Measurements from ENCODE around the gene UXS1.
"Not testable (repeated sequence)": the region's sequence is repeated elsewhere in the genome, so short reads cannot be mapped to it uniquely, and the experiment has no call there.

Gene UXS1

DNA sequence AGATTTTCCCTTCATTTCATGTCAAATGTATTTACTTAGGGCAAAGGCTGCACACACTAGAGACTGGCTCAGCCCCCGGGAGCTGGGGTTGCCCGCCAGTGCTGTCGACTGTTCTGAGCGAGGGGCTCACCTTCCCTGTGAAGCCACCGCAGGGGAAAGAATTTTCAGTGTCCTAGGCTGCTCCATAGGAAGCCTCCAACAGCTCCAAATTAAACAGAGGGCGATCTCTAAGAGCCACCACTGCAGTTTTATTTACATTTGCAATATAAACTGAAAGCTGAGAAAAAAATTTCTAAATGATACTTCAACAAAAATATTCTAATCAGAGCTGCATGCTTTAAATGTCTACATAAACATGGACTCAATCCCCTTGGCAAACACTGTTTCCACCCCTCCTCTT, 54.0 kb downstream of the UXS1 start:
- TF ChIP-seq GATA1 (IDR thresholded peaks at IDR 0.05; ENCODE audit: low read depth, low read length) (no peak), POLR2A (IDR thresholded peaks at IDR 0.05; ENCODE audit: low read length) (no peak)

DNA sequence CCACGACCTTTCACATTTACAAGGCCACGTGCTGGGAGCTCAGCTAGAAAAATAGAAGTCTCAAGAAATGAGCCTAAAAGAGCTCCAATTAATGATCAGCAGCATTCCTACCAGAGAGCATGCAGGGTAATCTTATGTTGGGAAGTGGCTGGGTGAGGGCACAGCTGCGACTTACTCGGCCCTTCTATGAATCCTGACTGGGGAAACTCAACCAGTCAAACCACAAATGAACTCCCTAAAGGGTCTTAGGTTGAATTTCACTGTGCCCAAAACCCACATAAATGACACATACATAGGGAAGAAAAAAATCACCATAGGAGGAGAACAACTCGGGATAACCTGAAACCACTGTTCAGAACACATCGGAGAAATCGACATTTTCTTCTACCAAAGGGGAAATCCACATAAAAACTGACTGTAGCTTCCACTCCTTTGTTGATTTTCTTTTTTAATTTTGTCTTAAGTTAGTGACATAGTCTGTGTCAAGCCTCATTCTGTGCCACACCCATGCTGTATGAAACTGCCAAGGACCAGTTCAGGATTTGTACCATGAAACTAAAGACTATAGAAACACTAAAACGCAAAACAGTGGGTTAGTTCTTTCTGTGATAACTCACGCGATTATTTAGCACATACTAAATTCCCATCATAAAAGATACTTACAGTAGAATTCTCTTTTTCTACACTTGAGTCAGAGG, 54.7 kb downstream of the UXS1 start:
- TF ChIP-seq GATA1 (IDR thresholded peaks at IDR 0.05; ENCODE audit: low read depth, low read length) = no peak
- TF ChIP-seq POLR2A (IDR thresholded peaks at IDR 0.05; ENCODE audit: low read length) = no peak
- DNase-seq = no peak

More for the DNA sequence above, 54.0 kb downstream of the UXS1 start:
- DNase-seq = no peak

DNA sequence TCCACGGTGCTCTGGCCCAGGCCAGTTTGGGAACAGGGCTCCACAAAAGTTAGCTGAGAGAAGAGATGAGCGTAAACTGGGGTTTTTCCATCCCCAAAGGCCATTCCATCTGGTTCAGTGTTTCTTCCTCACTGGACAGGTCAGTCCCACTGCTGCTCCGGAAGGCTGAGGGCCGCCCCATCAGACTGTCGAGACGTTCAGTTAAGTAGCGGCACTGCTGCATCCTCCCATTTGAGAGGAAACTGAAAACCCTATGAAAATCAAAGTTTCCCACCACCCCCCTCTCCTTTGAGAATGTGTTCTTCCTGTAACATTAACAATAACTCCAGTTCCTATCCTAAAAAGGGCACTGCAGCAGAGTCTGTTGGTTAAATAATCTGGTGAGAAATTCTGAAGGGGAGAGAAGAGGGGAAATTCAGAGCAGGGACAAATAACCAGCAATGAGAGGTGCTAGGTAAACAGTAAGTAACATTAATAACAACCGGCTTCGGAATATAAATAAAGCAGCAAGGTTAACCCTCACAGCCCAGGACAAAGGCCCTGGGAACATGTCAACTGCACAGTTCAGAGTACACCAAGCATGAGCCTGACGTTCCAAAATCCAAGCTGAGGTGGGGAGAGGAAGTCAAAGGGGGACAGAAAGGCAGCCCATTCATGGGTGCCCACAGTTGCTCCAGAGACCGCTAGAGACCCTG, 55.4 kb downstream of the UXS1 start:
- no peak for TF ChIP-seq POLR2A (IDR thresholded peaks at IDR 0.05; ENCODE audit: low read length)
- no peak for TF ChIP-seq GATA1 (IDR thresholded peaks at IDR 0.05; ENCODE audit: low read depth, low read length)
- DNase-seq = no peak

DNA sequence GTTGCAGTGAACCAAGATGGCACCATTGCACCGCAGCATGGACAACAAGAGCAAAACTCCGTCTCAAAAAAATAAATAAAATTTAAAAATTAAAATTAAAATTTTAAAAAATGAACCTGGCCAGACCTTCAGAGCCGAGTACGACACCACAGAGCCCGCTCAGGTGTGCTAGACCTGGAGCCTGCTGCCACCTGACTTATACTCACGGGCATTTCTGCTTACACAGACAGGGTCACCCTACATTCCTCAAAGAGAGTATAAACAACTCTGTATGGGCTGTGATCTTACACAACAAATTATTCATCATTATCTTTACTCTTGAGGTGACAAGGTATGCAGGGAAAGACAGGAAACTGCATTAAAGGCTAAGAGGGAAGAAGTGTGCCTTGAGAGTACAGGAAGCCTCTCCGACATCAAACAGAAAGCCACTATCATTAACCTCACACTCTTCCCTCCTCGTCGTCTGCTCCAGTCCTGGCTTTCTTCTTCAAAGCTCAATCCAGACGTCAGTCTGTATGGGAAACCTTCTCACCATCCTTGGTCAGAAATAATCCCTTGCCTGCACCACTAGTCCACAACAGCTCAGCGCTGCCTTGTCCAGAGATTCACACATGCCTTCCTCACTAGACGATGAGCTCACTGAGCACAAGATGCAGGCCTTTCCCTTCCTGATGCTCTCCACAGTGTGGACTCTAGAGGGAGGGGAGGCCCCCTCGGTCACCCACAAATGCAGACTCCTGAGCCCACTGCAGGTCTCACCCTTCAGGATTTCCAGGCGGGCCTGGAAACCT, 56.2 kb downstream of the UXS1 start:
- DNase-seq = no peak
- TF ChIP-seq POLR2A (IDR thresholded peaks at IDR 0.05; ENCODE audit: low read length) (no peak), GATA1 (IDR thresholded peaks at IDR 0.05; ENCODE audit: low read depth, low read length) (no peak)

DNA sequence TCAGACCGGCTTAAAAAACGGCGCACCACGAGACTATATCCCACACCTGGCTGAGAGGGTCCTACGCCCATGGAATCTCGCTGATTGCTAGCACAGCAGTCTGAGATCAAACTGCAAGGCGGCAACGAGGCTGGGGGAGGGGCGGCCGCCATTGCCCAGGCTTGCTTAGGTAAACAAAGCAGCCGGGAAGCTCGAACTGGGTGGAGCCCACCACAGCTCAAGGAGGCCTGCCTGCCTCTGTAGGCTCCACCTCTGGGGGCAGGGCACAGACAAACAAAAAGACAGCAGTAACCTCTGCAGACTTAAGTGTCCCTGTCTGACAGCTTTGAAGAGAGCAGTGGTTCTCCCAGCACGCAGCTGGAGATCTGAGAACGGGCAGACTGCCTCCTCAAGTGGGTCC, 62.9 kb downstream of the UXS1 start:
- DNase-seq = not testable (repeated sequence)

DNA sequence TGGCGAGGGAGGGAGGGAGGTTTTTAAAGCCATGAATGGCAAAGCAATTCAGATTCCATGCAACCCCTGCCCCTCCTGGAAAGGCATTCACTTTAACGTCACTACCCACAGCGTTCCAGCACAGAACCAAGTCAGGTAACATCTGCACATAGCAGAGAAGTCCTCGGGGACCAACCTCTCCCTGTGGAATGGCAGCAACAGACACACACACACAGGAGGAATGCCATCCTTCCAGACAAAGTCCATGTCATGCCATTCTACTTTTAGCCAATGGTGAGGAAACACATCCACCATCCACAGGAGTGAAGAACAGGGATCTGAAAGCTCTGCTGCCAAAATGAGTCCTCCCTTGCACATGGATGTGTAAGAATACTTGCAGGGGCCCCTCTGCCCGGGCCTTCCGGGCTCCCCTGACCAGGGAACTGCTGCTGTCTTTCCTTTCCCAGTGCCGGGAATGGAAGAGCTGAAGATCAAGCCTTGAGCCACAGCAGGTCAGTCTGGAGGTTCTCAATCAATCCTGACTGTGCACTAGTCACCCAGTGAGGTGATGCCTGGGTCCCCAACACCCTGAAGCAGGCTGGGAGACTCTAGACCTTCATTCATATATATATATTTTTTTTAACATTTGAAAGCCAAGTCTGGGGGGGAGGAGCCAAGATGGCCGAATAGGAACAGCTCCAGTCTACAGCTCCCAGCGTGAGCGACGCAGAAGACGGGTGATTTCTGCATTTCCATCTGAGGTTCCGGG, 63.7 kb downstream of the UXS1 start:
- TF ChIP-seq GATA1 (IDR thresholded peaks at IDR 0.05; ENCODE audit: low read depth, low read length) (no peak), POLR2A (IDR thresholded peaks at IDR 0.05; ENCODE audit: low read length) (no peak)
- no peak for DNase-seq

DNA sequence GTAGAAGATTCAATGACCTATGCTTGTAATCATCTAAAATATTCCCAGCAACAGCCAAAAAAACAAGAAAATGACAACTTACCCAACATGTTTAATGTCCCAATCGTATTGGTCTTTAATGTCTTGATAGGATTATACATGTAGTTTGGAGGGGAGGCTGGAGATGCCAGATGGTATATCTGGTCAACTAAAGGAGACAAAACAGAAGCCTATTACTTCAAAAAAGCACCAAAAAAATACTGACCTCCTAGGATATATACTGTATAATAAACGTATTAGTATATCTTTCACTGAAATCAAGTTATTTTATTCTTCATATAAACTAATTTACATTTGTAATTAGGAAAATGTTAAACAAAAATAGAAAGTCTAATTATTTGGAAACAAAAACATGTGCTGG, 64.5 kb downstream of the UXS1 start:
- TF ChIP-seq GATA1 (IDR thresholded peaks at IDR 0.05; ENCODE audit: low read depth, low read length) (no peak), POLR2A (IDR thresholded peaks at IDR 0.05; ENCODE audit: low read length) (no peak)
- no peak for DNase-seq

DNA sequence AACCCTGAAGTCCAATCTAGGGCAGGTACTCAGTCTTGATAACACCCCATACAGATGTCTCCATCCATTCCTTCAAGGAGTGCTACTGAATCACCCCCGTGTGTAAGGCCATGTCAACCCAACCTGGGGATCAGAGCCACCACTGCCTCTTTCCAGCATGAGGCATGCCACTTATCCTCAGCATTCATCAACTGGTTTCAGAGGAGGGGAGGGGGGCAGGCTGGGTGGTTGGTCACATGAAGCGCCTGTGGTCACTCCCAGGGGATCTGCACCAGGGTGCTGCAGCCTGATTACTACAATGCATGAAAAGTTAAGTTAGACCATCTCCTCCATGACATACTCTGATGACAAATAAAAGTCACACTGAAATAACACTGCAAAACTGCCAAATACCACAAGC, 65.0 kb downstream of the UXS1 start:
- DNase-seq = peak in 1 of 2 experiments; percentile 36
- no peak for TF ChIP-seq POLR2A (IDR thresholded peaks at IDR 0.05; ENCODE audit: low read length)
- TF ChIP-seq GATA1 (IDR thresholded peaks at IDR 0.05; ENCODE audit: low read depth, low read length) = no peak

DNA sequence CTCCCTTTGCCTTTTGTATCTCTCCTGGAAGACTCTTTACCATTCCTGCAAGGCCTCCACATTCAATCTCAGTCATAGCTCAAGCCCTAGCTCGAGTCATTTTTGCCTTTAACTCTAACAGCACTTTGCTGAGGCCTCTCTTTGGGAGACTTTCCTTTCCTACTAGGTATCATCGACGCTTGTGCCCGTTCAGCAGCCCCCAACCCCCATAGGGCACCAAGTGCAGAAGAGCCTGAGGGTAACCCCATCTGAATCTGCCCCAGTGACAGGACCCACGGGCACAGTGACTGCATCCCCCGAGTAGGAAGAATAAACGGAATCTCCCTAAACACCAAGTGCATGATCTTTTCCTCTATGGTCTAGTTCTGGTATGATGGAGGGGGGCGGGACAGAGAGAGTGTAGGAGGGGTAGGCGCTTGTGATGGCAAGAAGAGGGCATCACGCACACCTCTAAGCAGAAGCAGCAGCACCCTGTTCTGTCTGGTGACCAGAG, 66.3 kb downstream of the UXS1 start:
- DNase-seq = no peak
- TF ChIP-seq GATA1 (IDR thresholded peaks at IDR 0.05; ENCODE audit: low read depth, low read length) (no peak), POLR2A (IDR thresholded peaks at IDR 0.05; ENCODE audit: low read length) (no peak)

DNA sequence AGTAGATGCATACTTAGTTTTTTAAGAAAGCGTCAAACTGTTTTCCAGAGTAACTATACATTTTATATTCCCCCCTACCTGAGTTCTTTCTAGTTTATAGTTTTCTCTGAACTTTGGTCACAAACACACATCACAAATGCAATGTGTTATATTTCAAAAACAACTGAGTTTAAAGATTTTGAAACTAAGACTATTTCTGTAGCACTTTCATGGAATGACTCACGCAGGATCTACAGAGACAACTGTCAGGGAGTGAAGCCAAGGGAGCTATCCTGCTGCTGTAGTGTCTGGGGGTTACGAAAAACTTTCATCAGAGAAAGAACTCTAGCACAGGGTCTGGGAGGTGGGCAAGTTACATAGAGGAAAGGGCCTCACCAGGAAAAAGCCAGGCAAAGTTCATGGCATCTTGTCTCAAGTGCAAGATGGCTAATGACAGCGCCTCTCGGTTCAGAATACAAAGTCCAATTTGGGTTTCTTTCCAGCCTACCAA, 66.8 kb downstream of the UXS1 start:
- TF ChIP-seq GATA1 (IDR thresholded peaks at IDR 0.05; ENCODE audit: low read depth, low read length) (no peak), POLR2A (IDR thresholded peaks at IDR 0.05; ENCODE audit: low read length) (no peak)
- no peak for DNase-seq

DNA sequence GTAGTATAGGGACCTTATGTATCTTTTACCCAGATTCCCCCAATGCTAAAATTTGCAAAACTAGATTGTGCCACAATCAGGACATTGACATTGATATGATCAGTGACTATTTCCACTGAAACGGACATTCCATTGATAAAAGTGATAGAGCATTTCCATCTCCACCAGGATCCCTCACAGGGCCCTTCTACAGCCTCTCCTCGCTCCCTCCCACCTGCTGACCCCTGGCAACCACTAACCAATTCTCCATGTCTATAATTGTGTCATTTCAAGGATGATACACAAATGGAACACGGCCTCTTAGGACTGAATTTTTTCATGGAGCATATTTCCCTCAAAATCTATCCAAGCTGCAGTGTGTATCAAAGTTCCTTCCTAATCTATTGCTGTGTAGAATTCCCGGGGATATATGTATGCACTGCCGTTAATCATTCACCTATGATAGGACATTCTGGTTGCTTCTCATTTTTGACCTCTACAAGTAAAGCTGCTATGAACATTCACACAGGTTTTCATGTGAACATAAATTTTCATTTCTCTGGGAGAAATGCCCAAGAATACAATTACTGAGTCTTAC, 67.3 kb downstream of the UXS1 start:
- TF ChIP-seq GATA1 (IDR thresholded peaks at IDR 0.05; ENCODE audit: low read depth, low read length) (no peak), POLR2A (IDR thresholded peaks at IDR 0.05; ENCODE audit: low read length) (no peak)
- DNase-seq = no peak

DNA sequence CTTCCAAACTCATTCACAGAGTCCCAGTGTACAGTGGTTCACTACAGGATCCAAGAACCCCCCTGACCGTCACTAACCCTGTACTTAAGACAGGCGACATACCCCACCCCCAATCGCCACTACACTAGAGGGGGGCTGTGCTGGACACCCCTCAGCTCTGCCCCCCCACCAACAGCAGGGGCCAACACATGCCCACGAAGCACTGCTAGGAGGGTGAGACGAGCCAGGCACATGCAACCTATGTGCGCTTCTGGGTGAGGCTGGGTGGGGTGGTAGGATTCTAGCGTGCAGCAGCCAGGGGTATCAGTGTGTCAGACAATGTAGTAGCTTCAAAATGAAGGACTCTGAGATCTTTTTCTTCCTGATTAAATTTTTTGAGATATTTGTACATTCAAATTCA, 67.8 kb downstream of the UXS1 start:
- no peak for TF ChIP-seq POLR2A (IDR thresholded peaks at IDR 0.05; ENCODE audit: low read length)
- TF ChIP-seq GATA1 (IDR thresholded peaks at IDR 0.05; ENCODE audit: low read depth, low read length) = no peak
- DNase-seq = no peak

DNA sequence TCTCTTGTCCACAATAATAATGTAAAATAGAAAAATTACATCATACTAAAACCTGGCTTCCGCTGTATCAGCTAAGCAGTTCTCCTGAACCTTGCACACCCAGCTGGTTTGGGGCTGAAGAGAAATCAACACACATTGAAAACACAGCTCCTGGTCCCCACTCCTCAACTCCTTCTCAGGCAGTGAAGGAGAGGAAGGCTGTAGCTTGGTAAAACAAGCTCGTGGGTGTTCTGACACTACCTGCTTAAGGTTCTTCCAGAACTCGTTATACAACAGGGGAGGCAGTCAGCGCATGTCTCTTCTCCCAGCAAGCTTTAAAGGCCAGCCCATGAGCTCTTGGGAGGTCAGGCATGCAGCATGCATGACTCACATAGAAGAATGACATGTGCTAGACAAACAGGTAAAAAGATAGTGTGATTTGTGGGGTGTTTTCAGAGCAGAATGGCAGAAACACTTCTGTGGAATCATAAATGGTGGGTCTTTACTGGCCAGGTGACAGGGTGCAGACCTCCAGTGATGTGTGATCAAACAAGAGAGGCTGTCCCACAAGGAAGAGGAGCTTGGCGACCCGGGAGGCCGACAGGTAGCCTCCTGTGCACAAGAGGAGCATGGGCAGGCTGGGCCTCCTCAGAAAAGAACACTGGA, 69.1 kb downstream of the UXS1 start:
- no peak for DNase-seq

More for the DNA sequence above, 69.1 kb downstream of the UXS1 start:
- no peak for TF ChIP-seq GATA1 (IDR thresholded peaks at IDR 0.05; ENCODE audit: low read depth, low read length)
- TF ChIP-seq POLR2A (IDR thresholded peaks at IDR 0.05; ENCODE audit: low read length) = no peak
